HG03442 (cell line): Measurements from ENCODE around the gene MFAP1.
"Not testable (repeated sequence)": the region's sequence is repeated elsewhere in the genome, so short reads cannot be mapped to it uniquely, and the experiment has no call there.

Experiments used
- ATAC-seq: cut with Tn5 transposase; IDR thresholded peaks from one replicate; pipeline ENCODE4 v1.9.1; 2021; ENCODE audit warnings: mild to moderate bottlenecking, moderate library complexity; ENCODE audit not compliant: unreplicated experiment

MFAP1 gene

GRCh38 chr15:43825305-43825704, 815 bp upstream of the MFAP1 start:
- not testable (repeated sequence) for ATAC-seq

GRCh38 chr15:43821505-43821904, 3.0 kb downstream of the MFAP1 start:
- ATAC-seq, result no peak

- not testable (repeated sequence) for ATAC-seq
Observed at GRCh38 chr15:43815064-43815463, 9.4 kb downstream of the MFAP1 start.

GRCh38 chr15:43808960-43809678, 15.4 kb downstream of the MFAP1 start:
- ATAC-seq, result peak; percentile 45

- ATAC-seq, result no peak
Observed at GRCh38 chr15:43808435-43808950, 16.0 kb downstream of the MFAP1 start.

- ATAC-seq, result not testable (repeated sequence)
Observed at GRCh38 chr15:43802676-43803075, 21.8 kb downstream of the MFAP1 start.

GRCh38 chr15:43800286-43801141, 24.0 kb downstream of the MFAP1 start, which contains the start of gene HYPK:
HYPK (plus strand) TSS chr15:43800599; CDS start chr15:43800623, 24 bp downstream.
- peak; percentile 88 for ATAC-seq

GRCh38 chr15:43799945-43800285, 24.6 kb downstream of the MFAP1 start, which contains the start of gene SERINC4:
SERINC4 (minus strand) TSS chr15:43800220; CDS start chr15:43799986, 234 bp downstream.
- ATAC-seq, result no peak

- ATAC-seq, result no peak
Observed at GRCh38 chr15:43799209-43799944, 25.1 kb downstream of the MFAP1 start.

- ATAC-seq, result no peak
Observed at GRCh38 chr15:43796566-43796965, 27.9 kb downstream of the MFAP1 start.

GRCh38 chr15:43795997-43796396, 28.5 kb downstream of the MFAP1 start:
- no peak for ATAC-seq

GRCh38 chr15:43795197-43795596, 29.3 kb downstream of the MFAP1 start:
- ATAC-seq, result no peak

GRCh38 chr15:43794269-43795037, 30.0 kb downstream of the MFAP1 start:
- ATAC-seq, result no peak

GRCh38 chr15:43793647-43794046, 30.8 kb downstream of the MFAP1 start:
- no peak for ATAC-seq

GRCh38 chr15:43792761-43793476, 31.6 kb downstream of the MFAP1 start:
- no peak for ATAC-seq

- peak; percentile 87 for ATAC-seq
Observed at GRCh38 chr15:43791993-43792760, 32.3 kb downstream of the MFAP1 start, which contains the start of gene SERF2. SERF2 (plus strand) TSS chr15:43792320; CDS start chr15:43792377, 57 bp downstream.

GRCh38 chr15:43789409-43789808, 35.1 kb downstream of the MFAP1 start:
- ATAC-seq, result no peak

- no peak for ATAC-seq
Observed at GRCh38 chr15:43779016-43779415, 45.5 kb downstream of the MFAP1 start.
